IMR-90 (cell line): ENCODE measurements around the gene ARHGEF12. TPM values are rescaled to one million over a fixed set of nuclear protein-coding genes. Genes with fewer than 3 reads are reported as not detected.

Source experiments
- ATAC-seq: fragments of 200-7000 bp; cut with Tn5 transposase; 2 replicates; pipeline ENCODE4 v1.9.1; 2020; ENCODE audit warnings: low read depth, mild to moderate bottlenecking, moderate library complexity
- BruUV-seq: library from RNA; stranded (reverse); fragments of 400-500 nt; replicated peaks from 2 replicates; lab custom pipeline; 2021; lab: Mats Ljungman, UMichigan
- CTCF ChIA-PET: fragments of 300-600 bp; formaldehyde crosslinking; extraction: SDS; loops from one replicate; lab custom pipeline; 2021; ENCODE audit warnings: antibody characterized with exemption; lab: Yijun Ruan, JAX
- POLR2A ChIA-PET: fragments of 300-600 bp; sonication (Branson Sonifier 250); formaldehyde crosslinking; loops from one replicate; lab custom pipeline; 2022; ENCODE audit warnings: antibody characterized with exemption; ENCODE audit not compliant: unreplicated experiment; lab: Charles Lee
- DNase-seq: peaks from one replicate; pipeline ENCODE4 v3.0.0; 2013
- H2AFZ ChIP-seq: replicated peaks from 2 replicates; pipeline ENCODE3; 2013; ENCODE audit warnings: low read length, mild to moderate bottlenecking; ENCODE audit not compliant: poor library complexity
- H2AK5ac ChIP-seq: 2 replicates; pipeline ENCODE4 v1.6.1; 2013; ENCODE audit warnings: low read depth, low read length, inconsistent platforms
- H2AK9ac ChIP-seq: replicated peaks from 2 replicates; pipeline ENCODE3; 2013; ENCODE audit warnings: mild to moderate bottlenecking, low read depth, low read length, moderate library complexity; ENCODE audit not compliant: poor library complexity
- H2BK120ac ChIP-seq: 2 replicates; pipeline ENCODE4 v1.6.1; 2013; ENCODE audit warnings: low read depth, low read length, inconsistent platforms
- H2BK15ac ChIP-seq: 3 replicates; pipeline ENCODE4 v1.6.1; 2013; ENCODE audit warnings: low read depth, low read length, inconsistent platforms
- H2BK20ac ChIP-seq: 2 replicates; pipeline ENCODE4 v1.6.1; 2013; ENCODE audit warnings: low read depth, mild to moderate bottlenecking, inconsistent platforms, low read length, moderate library complexity
- H2BK5ac ChIP-seq: 2 replicates; pipeline ENCODE4 v1.6.1; 2013; ENCODE audit warnings: mild to moderate bottlenecking, low read depth, low read length, inconsistent platforms; ENCODE audit not compliant: poor library complexity, severe bottlenecking
- H3K14ac ChIP-seq: replicated peaks from 2 replicates; pipeline ENCODE4 v1.6.1; 2013; ENCODE audit warnings: low read depth, low read length, inconsistent platforms
- H3K18ac ChIP-seq: 2 replicates; pipeline ENCODE4 v1.6.1; 2013; ENCODE audit warnings: low read depth, low read length, control low read depth
- H3K23ac ChIP-seq: 2 replicates; pipeline ENCODE4 v1.6.1; 2013; ENCODE audit warnings: low read depth, low read length, inconsistent platforms
- H3K27ac ChIP-seq: 2 replicates; pipeline ENCODE4 v1.5.1; 2013; ENCODE audit warnings: mild to moderate bottlenecking, control low read depth, low read length; ENCODE audit not compliant: insufficient read depth
- H3K27me3 ChIP-seq: 2 replicates; pipeline ENCODE4 v1.6.1; 2013; ENCODE audit warnings: low read length; ENCODE audit not compliant: control insufficient read depth, insufficient read depth
- H3K36me3 ChIP-seq: 2 replicates; pipeline ENCODE4 v1.6.1; 2013; ENCODE audit warnings: low read length, mixed read lengths; ENCODE audit not compliant: control insufficient read depth, insufficient read depth
- H3K4ac ChIP-seq: 2 replicates; pipeline ENCODE4 v1.6.1; 2013; ENCODE audit warnings: low read depth, low read length, inconsistent platforms
- H3K4me1 ChIP-seq: 2 replicates; pipeline ENCODE4 v1.6.1; 2013; ENCODE audit warnings: low read length, mixed read lengths; ENCODE audit not compliant: control insufficient read depth, insufficient read depth
- H3K4me2 ChIP-seq: 2 replicates; pipeline ENCODE4 v1.6.1; 2013; ENCODE audit warnings: low read depth, mild to moderate bottlenecking, control low read depth, low read length, moderate library complexity
- H3K4me3 ChIP-seq: 2 replicates; pipeline ENCODE4 v1.5.1; 2013; ENCODE audit warnings: low read depth, mild to moderate bottlenecking, control low read depth, low read length, moderate library complexity; ENCODE audit not compliant: insufficient read depth
- H3K56ac ChIP-seq: 2 replicates; pipeline ENCODE4 v1.6.1; 2013; ENCODE audit warnings: low read length, inconsistent platforms; ENCODE audit not compliant: insufficient read depth; ENCODE audit errors: extremely low read depth
- H3K79me1 ChIP-seq, 2 experiments: 2 replicates each; pipeline ENCODE4 v1.6.1; 2013; ENCODE audit warnings: low read length in 2 of 2, inconsistent platforms in 1 of 2, low read depth in 1 of 2
- H3K9ac ChIP-seq: 2 replicates; pipeline ENCODE4 v1.6.1; 2013; ENCODE audit warnings: low read depth, low read length, control low read depth
- H3K9me1 ChIP-seq: 2 replicates; pipeline ENCODE4 v1.6.1; 2013; ENCODE audit warnings: low read length, inconsistent platforms; ENCODE audit not compliant: insufficient read depth
- H3K9me3 ChIP-seq: 2 replicates; pipeline ENCODE4 v1.6.1; 2013; ENCODE audit warnings: low read length; ENCODE audit not compliant: control insufficient read depth, insufficient read depth
- H4K20me1 ChIP-seq: 2 replicates; pipeline ENCODE4 v1.6.1; 2013; ENCODE audit warnings: low read length, inconsistent platforms; ENCODE audit not compliant: insufficient read depth
- H4K5ac ChIP-seq: 2 replicates; pipeline ENCODE4 v1.6.1; 2013; ENCODE audit warnings: mild to moderate bottlenecking, low read depth, low read length, control low read depth
- H4K8ac ChIP-seq, 2 experiments: 2 replicates each; pipeline ENCODE4 v1.6.1; 2013; ENCODE audit warnings: low read depth in 2 of 2, low read length in 2 of 2, control low read depth in 1 of 2, inconsistent platforms in 1 of 2
- H4K91ac ChIP-seq: 2 replicates; pipeline ENCODE4 v1.6.1; 2013; ENCODE audit warnings: low read depth, low read length, inconsistent platforms; ENCODE audit not compliant: insufficient read depth
- BHLHE40 ChIP-seq: fragments of 150-350 bp; IDR thresholded peaks from 2 replicates; pipeline ENCODE4 v1.6.1; 2016; ENCODE audit warnings: mild to moderate bottlenecking, low read depth, low read length
- CEBPB ChIP-seq: IDR thresholded peaks from 2 replicates; pipeline ENCODE4 v1.6.1; 2012; ENCODE audit warnings: low read depth, low read length, improper control_type of control experiment
- CHD1 ChIP-seq: IDR thresholded peaks from 2 replicates; pipeline ENCODE4 v1.6.1; 2012; ENCODE audit warnings: low read depth, low read length, improper control_type of control experiment
- CTCF ChIP-seq: conservative IDR thresholded peaks from 2 replicates; pipeline ENCODE4 v1.5.1; 2012; ENCODE audit warnings: mild to moderate bottlenecking, low read depth, low read length, improper control_type of control experiment
- ELK1 ChIP-seq: fragments of 150-350 bp; IDR thresholded peaks from 2 replicates; pipeline ENCODE4 v1.6.1; 2016; ENCODE audit warnings: low read depth, mild to moderate bottlenecking, low read length, moderate library complexity, borderline replicate concordance
- FOS ChIP-seq: fragments of 150-350 bp; IDR thresholded peaks from 2 replicates; pipeline ENCODE4 v1.6.1; 2016; ENCODE audit warnings: low read depth, low read length
- MAFK ChIP-seq: IDR thresholded peaks from 2 replicates; pipeline ENCODE4 v1.6.1; 2012; ENCODE audit warnings: low read depth, low read length, improper control_type of control experiment
- MAZ ChIP-seq: IDR thresholded peaks from 2 replicates; pipeline ENCODE4 v1.6.1; 2012; ENCODE audit warnings: low read depth, mild to moderate bottlenecking, low read length, improper control_type of control experiment, moderate library complexity, borderline replicate concordance
- MXI1 ChIP-seq: IDR thresholded peaks from 2 replicates; pipeline ENCODE4 v1.6.1; 2012; ENCODE audit warnings: low read depth, mild to moderate bottlenecking, low read length, moderate library complexity, borderline replicate concordance
- NFE2L2 ChIP-seq: fragments of 150-350 bp; IDR thresholded peaks from 2 replicates; pipeline ENCODE4 v1.6.1; 2016; ENCODE audit warnings: low read depth, mild to moderate bottlenecking, low read length
- POLR2A ChIP-seq: IDR thresholded peaks from 2 replicates; pipeline ENCODE4 v1.6.1; 2012; ENCODE audit warnings: mild to moderate bottlenecking, low read depth, low read length
- RAD21 ChIP-seq: IDR thresholded peaks from 2 replicates; pipeline ENCODE4 v1.6.1; 2012; ENCODE audit warnings: low read length, improper control_type of control experiment
- RCOR1 ChIP-seq: IDR thresholded peaks from 2 replicates; pipeline ENCODE4 v1.6.1; 2012; ENCODE audit warnings: mild to moderate bottlenecking, low read length, improper control_type of control experiment; ENCODE audit not compliant: insufficient replicate concordance
- USF2 ChIP-seq: fragments of 150-350 bp; IDR thresholded peaks from 2 replicates; pipeline ENCODE4 v1.6.1; 2017; ENCODE audit warnings: mild to moderate bottlenecking, antibody characterized with exemption, low read length, low read depth
- dilution Hi-C: fragments of 300-500 bp; cut with HindIII; formaldehyde crosslinking; loops from one replicate; pipeline ENCODE4 v1.14.3; 2018; ENCODE audit warnings: low sequenced_read_pairs; ENCODE audit not compliant: unreplicated experiment
- in situ Hi-C: fragments of 300-500 bp; cut with MboI; formaldehyde crosslinking; loops from 3 replicates; pipeline ENCODE4 v1.14.3; 2019; ENCODE audit warnings: low sequenced_read_pairs, inconsistent platforms, mixed read lengths
- intact Hi-C: fragments of 100-400 bp; cut with micrococcal nuclease; formaldehyde crosslinking; loops from 2 replicates; pipeline ENCODE4 v1.10.0; 2022
- polyA plus RNA-seq, 3 experiments: library from polyadenylated mRNA; depleted of rRNA; stranded (reverse); fragments of >200 nt; gene quantifications; 2 replicates each; pipeline ENCODE4 v1.2.3, GENCODE V29; 2012; ENCODE audit warnings: low replicate concordance in 1 of 3
- total RNA-seq: library from RNA; depleted of rRNA; stranded (reverse); fragments of >200 nt; gene quantifications from 2 replicates; pipeline ENCODE4 v1.2.3, GENCODE V29; 2012

Gene ARHGEF12
- total and polyA plus RNA-seq, 2 of the 4 experiments (the other 2 are of a cell fraction): 25.5 to 115 TPM

- in situ Hi-C loops: no loop called here
- ATAC-seq: peak; percentile 69
These were observed 77.3 kb downstream of the ARHGEF12 start for GRCh38 chr11:120413480-120413879.

More at GRCh38 chr11:120413480-120413879, 77.3 kb downstream of the ARHGEF12 start:
- DNase-seq: peak; percentile 85
- Histone ChIP-seq H2BK15ac (no peak overlapping the region), H3K9me1 (0 out of 2 replicates have a peak, but pooled peaks cover 2% of the 10 kb centered on the region), H2AFZ (no peak overlapping the region), H2AK9ac (no peak overlapping the region), H4K91ac (no peak overlapping the region), H4K20me1 (peaks cover 5% of the 10 kb centered on the region; the same call in 1 of the 2 replicates), H4K8ac (no peak overlapping the region), H3K4me2 (no peak overlapping the region; the same call in none of the 2 replicates), H3K36me3 (peaks cover 1% of the 10 kb centered on the region; the same call in 1 of the 2 replicates), H2AK5ac (no peak overlapping the region), H3K56ac (no peak overlapping the region), H3K4me3 (no peak overlapping the region), H3K14ac (no peak overlapping the region), H3K27me3 (no peaks in the 10 kb centered on the region), H2BK20ac (no peak overlapping the region), H2BK120ac (no peak overlapping the region), H3K9ac (no peak overlapping the region), H3K18ac (no peak overlapping the region; the same call in 1 of the 2 replicates), H2BK5ac (peak overlapping the region; percentile 75), H3K27ac (peak overlapping the region; percentile 63; the same call in 1 of the 2 replicates), H3K23ac (no peak overlapping the region), H4K5ac (no peak overlapping the region), H3K9me3 (no peaks in the 10 kb centered on the region), H3K4me1 (peaks cover 5% of the 10 kb centered on the region), H3K79me1 (peaks cover 11 to 61% of the 10 kb centered on the region in 2 experiments), H3K4ac (no peak overlapping the region)
- intact Hi-C loops: no loop called here
- TF ChIP-seq MXI1 (peak; percentile 89), USF2 (no peak), RCOR1 (no peak), CHD1 (no peak), BHLHE40 (no peak), FOS (no peak), RAD21 (no peak), POLR2A (no peak), NFE2L2 (no peak), ELK1 (no peak), MAZ (no peak), MAFK (no peak), CTCF (no peak), CEBPB (0 out of 2 replicates have a peak, but pooled peaks have one; percentile 14)
- CTCF ChIA-PET: interaction anchor here (0.7 kb wide), 1 partner anchor 18 kb away, joined by 3 read pairs; no protein-coding TSS in a partner anchor
- dilution Hi-C loops: no loop called here
- POLR2A ChIA-PET: no interaction called here
- no TSS peak for BruUV-seq
